Measurements from ENCODE around the gene R3HDM2.
"Not testable (repeated sequence)": the region's sequence is repeated elsewhere in the genome, so short reads cannot be mapped to it uniquely, and the experiment has no call there.

The R3HDM2 gene

GRCh38 chr12:57426948-57427347 lies 3.9 kb downstream of the R3HDM2 start:
- DNase-seq (ENCODE audit: low read depth, low spot score): not testable (repeated sequence)

DNA sequence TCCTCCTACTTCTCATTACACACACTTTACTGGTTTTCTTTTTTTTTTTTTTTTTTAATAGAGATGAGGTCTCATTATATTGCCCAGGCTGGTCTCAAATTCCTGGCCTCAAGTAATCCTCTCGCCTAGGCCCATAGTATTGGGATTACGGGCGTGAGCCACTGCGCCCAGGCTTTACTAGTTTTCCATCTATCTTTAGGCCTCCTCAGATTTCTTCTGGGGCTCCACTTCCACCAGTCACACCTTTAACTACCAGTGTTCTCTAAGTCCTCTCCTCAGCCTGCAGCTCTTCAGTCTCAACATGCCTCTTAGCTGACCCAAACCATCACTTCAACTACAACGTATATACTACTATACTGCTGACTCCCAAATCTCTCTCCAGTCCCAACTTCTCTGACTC lies 10.4 kb downstream of the R3HDM2 start:
- DNase-seq (ENCODE audit: low read depth, low spot score): no peak

GRCh38 chr12:57419495-57419894 lies 11.3 kb downstream of the R3HDM2 start:
- DNase-seq (ENCODE audit: low read depth, low spot score): no peak

DNA sequence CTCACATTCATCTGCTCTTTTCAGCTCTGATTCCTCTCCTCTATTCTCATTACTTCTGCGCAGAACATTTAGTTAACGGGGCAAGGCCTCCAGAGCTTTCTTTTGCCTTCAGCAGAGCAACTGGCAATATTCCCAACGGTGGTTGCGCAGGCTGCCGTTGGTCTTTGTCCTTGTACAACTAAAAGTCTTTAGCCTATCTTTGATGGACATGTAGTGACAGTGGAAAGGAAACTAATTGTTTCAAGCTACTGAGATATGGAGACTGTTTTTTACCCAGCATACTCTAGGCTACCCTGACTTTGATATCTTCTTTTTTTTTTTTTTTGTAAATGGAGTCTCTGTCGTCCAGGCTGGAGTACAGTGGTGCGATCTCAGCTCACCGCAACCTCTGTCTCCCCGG lies 12.6 kb downstream of the R3HDM2 start:
- DNase-seq (ENCODE audit: low read depth, low spot score): no peak

- DNase-seq (ENCODE audit: low read depth, low spot score): no peak
These were observed 14.5 kb downstream of the R3HDM2 start for GRCh38 chr12:57416039-57416996.

- no peak for DNase-seq (ENCODE audit: low read depth, low spot score)
These were observed 15.8 kb downstream of the R3HDM2 start for GRCh38 chr12:57415088-57415487.

DNA sequence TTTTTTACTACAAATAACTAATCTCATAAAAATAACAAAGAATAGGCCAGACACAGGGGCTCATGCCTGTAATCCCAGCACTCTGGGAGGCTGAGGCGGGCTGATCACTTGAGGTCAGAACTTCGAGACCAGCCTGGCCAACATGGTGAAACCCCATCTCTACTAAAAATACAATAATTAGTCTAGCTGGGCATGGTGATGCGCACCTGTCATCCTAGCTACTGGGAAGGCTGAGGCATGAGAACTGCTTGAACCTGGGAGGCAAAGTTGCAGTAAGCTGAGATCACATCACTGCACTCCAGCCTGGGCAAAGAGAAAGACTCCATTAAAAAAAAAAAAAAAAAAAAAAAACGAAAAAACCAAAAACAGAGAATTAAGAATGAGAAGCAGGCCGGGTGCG lies 16.7 kb downstream of the R3HDM2 start:
- DNase-seq (ENCODE audit: low read depth, low spot score): not testable (repeated sequence)

DNA sequence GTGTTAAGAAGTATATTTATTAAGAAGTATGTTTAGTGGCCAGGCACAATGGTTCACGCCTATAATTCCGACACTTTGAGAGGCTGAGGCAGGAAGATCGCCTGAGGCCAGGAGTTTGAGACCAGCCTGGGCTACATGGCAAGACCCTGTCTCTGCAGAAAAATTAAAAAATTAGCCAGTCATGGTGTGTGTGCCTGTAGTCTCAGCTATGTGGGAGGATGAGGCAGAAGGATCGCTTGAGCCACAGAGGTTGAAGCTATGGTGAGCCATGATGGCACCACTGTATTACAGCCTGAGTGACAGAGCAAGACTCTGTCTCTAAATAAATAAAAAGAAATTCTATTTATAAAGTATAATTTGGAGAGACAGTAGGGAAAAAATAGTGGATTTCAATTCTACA lies 20.3 kb downstream of the R3HDM2 start:
- no peak for DNase-seq (ENCODE audit: low read depth, low spot score)

DNA sequence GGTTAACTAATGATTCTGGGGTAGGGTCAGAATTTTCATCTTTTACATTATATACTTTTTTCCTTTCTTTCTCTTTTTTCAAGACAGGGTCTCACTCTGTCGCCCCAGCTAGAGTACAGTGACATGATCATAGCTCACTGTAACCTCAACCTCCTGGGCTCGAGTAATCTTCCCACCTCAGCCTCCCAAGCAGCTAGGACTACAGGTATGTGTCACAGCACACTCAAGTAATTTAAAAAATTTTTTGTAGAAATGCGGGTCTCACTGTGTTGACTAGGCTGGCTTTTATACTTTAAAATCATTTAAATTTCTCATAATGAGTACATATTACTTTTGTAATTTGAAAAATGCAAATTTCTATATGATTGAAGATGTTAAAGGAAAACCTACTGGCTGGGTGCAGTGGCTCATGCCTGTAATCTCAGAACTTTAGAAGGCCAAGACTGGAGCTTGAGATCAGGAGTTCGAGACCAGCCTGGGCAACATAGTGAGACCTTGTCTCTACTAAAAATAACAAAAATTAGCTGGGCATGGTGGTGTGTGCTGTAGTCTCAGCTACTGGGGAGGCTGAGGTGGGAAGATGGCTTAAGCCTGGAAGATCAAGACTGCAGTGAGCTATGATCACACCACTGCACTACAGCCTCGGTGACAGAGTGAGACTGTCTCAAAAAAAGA lies 25.7 kb downstream of the R3HDM2 start:
- DNase-seq (ENCODE audit: low read depth, low spot score): no peak

DNA sequence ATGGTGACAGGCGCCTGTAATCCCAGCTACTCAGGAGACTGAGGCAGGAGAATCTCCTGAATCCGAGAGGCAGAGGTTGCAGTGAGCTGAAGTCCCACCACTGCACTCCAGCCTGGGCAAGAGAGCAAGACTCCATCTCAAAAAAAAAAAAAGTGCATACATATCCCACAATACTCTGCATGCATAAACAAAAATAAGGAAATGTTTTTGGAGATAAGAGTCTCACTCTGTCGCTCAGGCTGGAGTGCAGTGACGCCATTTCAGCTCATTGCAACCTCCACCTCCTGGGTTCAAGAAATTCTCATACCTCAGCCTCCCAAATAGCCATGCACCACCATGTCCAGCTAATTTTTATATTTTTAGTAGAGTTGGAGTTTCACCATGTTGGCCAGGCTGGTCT lies 28.7 kb downstream of the R3HDM2 start:
- DNase-seq (ENCODE audit: low read depth, low spot score): not testable (repeated sequence)

DNA sequence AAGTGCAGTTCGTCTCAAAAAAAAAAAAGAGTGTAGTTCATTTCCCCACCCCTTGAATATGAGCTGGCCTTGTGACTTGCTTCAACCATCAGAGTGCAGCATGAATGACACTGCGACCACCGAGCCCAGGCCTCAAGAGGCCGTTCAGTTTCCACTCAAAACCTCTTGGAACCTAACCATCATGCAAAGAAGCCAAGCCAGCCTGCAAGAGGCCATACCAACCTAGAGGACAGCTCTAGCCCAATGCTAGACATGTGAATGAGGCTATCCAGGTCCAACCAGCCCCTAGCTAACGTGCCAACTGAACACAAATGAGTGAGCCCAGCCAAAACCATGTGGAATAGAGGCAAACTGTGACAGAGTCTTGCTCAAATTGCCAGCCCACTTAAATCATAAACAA lies 29.7 kb downstream of the R3HDM2 start:
- no peak for DNase-seq (ENCODE audit: low read depth, low spot score)

DNA sequence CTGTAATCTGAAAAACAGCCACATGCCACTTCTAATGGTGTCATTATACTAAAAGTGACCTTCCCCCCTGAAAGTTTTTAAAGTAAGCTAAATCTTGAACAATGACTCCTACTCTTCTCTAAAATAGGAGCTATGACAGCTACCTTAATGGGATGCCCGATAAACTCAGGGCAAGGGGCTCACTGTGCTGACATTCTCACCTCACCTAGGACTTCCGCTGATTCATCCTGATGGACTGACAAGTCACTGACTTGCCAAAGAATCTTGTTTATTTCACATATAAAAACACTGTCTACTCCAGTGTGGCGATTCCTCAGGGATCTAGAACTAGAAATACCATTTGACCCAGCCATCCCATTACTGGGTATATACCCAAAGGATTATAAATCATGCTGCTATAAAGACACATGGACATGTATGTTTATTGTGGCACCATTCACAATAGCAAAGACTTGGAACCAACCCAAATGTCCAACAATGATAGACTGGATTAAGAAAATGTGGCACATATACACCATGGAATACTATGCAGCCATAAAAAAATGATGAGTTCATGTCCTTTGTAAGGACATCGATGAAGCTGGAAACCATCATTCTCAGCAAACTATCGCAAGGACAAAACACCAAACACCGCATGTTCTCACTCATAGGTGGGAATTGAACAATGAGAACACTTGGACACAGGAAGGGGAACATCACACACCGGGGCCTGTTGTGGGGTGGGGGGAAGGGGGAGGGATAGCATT lies 31.0 kb downstream of the R3HDM2 start:
- not testable (repeated sequence) for DNase-seq (ENCODE audit: low read depth, low spot score)

DNA sequence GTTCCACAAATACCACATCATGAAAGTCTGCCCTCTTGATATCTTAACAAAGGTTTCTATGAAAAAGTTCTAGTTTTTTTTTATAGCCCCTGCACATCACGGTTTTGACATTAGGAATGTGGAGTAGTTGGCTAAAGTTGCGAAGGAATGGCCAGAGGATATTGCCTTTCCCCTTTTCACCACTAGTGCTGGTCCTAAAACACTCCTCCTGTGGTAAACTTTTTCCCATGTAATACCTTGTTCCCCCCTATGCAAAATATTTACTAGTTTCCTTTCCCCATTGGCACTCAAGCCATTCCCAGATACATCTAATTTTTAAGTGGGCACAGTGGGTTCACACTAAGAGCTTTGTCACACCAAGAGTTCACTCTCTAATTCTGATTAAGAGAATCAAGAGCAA lies 33.4 kb downstream of the R3HDM2 start:
- DNase-seq (ENCODE audit: low read depth, low spot score): no peak

DNA sequence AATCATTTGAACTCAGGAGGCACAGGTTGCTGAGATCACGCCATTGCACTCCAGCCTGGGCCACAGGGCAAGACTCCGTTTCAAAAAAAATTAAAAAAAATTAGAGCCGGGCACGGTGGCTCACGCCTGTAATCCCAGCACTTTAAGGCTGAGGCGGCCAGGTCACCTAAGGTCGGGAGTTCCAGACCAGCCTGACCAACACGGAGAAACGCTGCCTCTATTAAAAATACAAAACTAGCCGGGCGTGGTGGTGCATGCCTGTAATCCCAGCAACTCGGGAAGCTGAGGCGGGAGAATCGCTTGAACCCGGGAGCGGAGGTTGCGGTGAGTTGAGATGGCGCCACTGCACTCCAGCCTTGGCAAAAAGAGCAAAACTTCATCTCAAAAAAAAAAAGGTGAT lies 35.7 kb downstream of the R3HDM2 start:
- DNase-seq (ENCODE audit: low read depth, low spot score): no peak

DNA sequence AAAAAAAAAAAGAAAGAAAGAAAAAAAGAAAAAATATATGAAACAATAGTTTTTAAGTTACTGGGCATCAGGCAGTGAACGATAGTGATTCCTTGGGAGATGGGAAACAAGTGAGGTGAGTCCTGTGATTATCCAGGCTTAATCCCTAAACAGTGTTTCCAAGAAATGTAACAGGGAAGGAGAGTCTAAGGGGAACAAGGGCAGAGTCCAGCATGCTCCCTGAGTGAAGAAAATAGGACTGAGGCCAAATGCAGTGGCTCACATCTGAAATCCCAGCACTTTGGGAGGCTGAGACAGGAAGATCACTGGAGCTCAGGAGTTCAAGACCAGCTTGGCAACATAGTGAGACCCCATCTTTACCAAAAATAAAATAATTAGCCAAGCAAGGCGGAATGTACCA lies 40.7 kb downstream of the R3HDM2 start:
- DNase-seq (ENCODE audit: low read depth, low spot score): no peak

DNA sequence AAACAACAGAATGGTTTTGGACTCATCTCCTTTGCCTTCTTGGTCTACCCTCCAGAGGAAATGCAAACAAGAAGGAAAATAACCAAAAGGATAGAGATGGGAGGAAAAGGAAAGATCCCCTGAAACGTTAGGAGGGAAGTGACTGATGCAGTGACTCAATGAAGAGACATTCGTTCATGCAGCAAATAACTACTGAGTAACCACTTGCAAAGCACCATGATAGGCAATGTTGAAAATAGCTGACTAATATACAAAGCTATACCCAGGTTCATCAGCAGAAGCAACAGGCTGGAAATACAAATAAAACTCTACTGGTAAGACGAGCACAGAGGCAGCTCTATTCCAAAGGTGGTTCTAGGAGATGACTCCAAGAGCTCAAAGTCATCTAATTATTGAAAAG lies 41.8 kb downstream of the R3HDM2 start:
- DNase-seq (ENCODE audit: low read depth, low spot score): no peak

- DNase-seq (ENCODE audit: low read depth, low spot score): no peak
These were observed 42.4 kb downstream of the R3HDM2 start for GRCh38 chr12:57388425-57388824.

- DNase-seq (ENCODE audit: low read depth, low spot score): no peak
These were observed 44.6 kb downstream of the R3HDM2 start for GRCh38 chr12:57386187-57386720.

- no peak for DNase-seq (ENCODE audit: low read depth, low spot score)
These were observed 45.3 kb downstream of the R3HDM2 start for GRCh38 chr12:57385586-57385985.

DNA sequence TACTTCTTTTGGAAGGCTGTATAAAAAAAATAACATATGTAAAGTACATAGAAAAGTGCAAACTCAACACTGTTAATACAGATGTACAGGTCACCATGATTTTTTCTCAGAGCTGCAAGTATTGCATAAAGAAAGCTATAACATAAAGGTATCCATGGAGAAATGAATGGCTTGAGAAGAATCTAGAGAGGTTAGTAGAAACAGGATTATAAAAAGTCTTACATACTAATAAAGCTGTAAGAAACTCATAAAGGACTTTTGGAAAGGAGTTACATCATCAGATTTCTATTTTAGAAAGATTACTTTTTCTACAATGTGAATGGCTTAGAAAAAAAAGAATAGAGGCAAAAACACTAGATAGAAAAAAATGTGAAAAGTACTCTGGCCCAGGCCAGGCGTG lies 46.4 kb downstream of the R3HDM2 start:
- no peak for DNase-seq (ENCODE audit: low read depth, low spot score)

- no peak for DNase-seq (ENCODE audit: low read depth, low spot score)
These were observed 49.1 kb downstream of the R3HDM2 start for GRCh38 chr12:57381693-57382220.

GRCh38 chr12:57380300-57380699 lies 50.5 kb downstream of the R3HDM2 start:
- no peak for DNase-seq (ENCODE audit: low read depth, low spot score)
